ENCODE data around the gene SATB1. TPM values are rescaled to one million over a fixed set of nuclear protein-coding genes. Genes with fewer than 3 reads are reported as not detected.

SATB1 gene
- total RNA-seq, 1 donor from 2014 or later, result 7.7 TPM

- no peak overlapping the region for H3K4me3 ChIP-seq
- no peak for DNase-seq (ENCODE audit: low spot score in 2 of 2)
- H3K4me1 ChIP-seq, result peaks cover 2 to 3% of the 10 kb centered on the region in 2 donors
These were observed 13.4 kb upstream of the SATB1 start for GRCh38 chr3:18438586-18438985.

GRCh38 chr3:18436213-18436612, 11.1 kb upstream of the SATB1 start:
- no peak for TF ChIP-seq CTCF (IDR thresholded peaks at IDR 0.05)
- intact Hi-C loops (cut with DNase I), result no loop called here
- DNase-seq (ENCODE audit: low spot score in 2 of 2), result no peak
- Histone ChIP-seq H3K27me3 (no peaks in the 10 kb centered on the region), H3K36me3 (no peaks in the 10 kb centered on the region), H3K9me3 (no peaks in the 10 kb centered on the region), H3K4me1 (no peaks in the 10 kb centered on the region), H3K4me3 (no peak overlapping the region), H3K27ac (no peak overlapping the region)

More at GRCh38 chr3:18438586-18438985, 13.4 kb upstream of the SATB1 start:
- Histone ChIP-seq H3K9me3 (no peaks in the 10 kb centered on the region), H3K36me3 (no peaks in the 10 kb centered on the region), H3K27me3 (no peaks in the 10 kb centered on the region), H3K27ac (no peak overlapping the region)
- intact Hi-C loops (cut with DNase I), result no loop called here
- no peak for TF ChIP-seq CTCF (IDR thresholded peaks at IDR 0.05)

- H3K4me3 ChIP-seq, result no peak overlapping the region
- DNase-seq (ENCODE audit: low spot score in 2 of 2), result no peak
- no peaks in the 10 kb centered on the region for H3K36me3 ChIP-seq
- H3K9me3 ChIP-seq, result no peaks in the 10 kb centered on the region
- no peak overlapping the region for H3K27ac ChIP-seq
- no peaks in the 10 kb centered on the region for H3K27me3 ChIP-seq
- intact Hi-C loops (cut with DNase I), result no loop called here
- TF ChIP-seq CTCF (IDR thresholded peaks at IDR 0.05), result no peak
- H3K4me1 ChIP-seq, result no peaks in the 10 kb centered on the region
These were observed 9.6 kb upstream of the SATB1 start for GRCh38 chr3:18434711-18435110.

- no peaks in the 10 kb centered on the region for H3K36me3 ChIP-seq
- no peaks in the 10 kb centered on the region for H3K9me3 ChIP-seq
- H3K27me3 ChIP-seq, result no peaks in the 10 kb centered on the region
- DNase-seq (ENCODE audit: low spot score in 2 of 2), result no peak
- no peak overlapping the region for H3K4me3 ChIP-seq
- no peaks in the 10 kb centered on the region for H3K4me1 ChIP-seq
- H3K27ac ChIP-seq, result no peak overlapping the region
- intact Hi-C loops (cut with DNase I), result no loop called here
- TF ChIP-seq CTCF (IDR thresholded peaks at IDR 0.05), result no peak
These were observed 7.6 kb upstream of the SATB1 start for GRCh38 chr3:18432752-18433151.

- Histone ChIP-seq H3K9me3 (no peaks in the 10 kb centered on the region), H3K27ac (no peak overlapping the region), H3K36me3 (no peaks in the 10 kb centered on the region), H3K27me3 (no peaks in the 10 kb centered on the region), H3K4me1 (no peaks in the 10 kb centered on the region), H3K4me3 (no peak overlapping the region)
- intact Hi-C loops (cut with DNase I), result no loop called here
- no peak for TF ChIP-seq CTCF (IDR thresholded peaks at IDR 0.05)
- DNase-seq (ENCODE audit: low spot score in 2 of 2), result no peak
These were observed 6.1 kb upstream of the SATB1 start for GRCh38 chr3:18431266-18431665.

Measured in ascending aorta (tissue), 2 donors.